PC-9 (cell line): ENCODE measurements around the gene NRG4.

Source experiments
- CTCF ChIP-seq: fragments of 200-600 bp; sonication (generic); conservative IDR thresholded peaks from 2 replicates; pipeline ENCODE4 v1.6.1; 2017; ENCODE audit warnings: mixed run types, antibody characterized with exemption, mild to moderate bottlenecking, moderate library complexity
- EZH2 ChIP-seq: fragments of 200-600 bp; sonication (generic); IDR thresholded peaks from 2 replicates; pipeline ENCODE4 v1.8.0; 2017; ENCODE audit warnings: antibody characterized with exemption, low read depth

DNA sequence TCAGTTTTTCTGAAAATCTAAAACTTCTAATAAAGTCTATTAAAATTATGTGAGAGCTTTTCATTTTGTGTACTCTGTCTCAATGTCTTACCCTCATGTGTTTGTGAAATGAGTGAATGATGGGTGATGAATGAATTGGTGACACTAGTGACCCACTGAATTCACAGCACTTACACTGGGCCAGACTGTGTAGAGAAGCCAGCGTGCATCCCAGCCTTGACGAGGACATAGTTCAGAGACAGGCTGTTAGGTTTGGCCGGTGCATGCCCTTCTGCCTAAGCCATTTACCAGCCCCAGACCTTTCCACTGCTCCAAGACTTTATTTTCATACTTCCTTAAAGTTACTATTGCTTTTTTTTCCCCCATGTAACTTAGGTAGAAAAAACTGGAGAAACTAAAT lies 69.8 kb downstream of the NRG4 start:
- TF ChIP-seq CTCF (no peak), EZH2 (no peak)
